HG02981 (cell line): ENCODE data around the gene CKMT2.
"Not testable (repeated sequence)": the region's sequence is repeated elsewhere in the genome, so short reads cannot be mapped to it uniquely, and the experiment has no call there.

Experiments
- ATAC-seq: cut with Tn5 transposase; IDR thresholded peaks from one replicate; pipeline ENCODE4 v1.9.1; 2021; ENCODE audit warnings: mild to moderate bottlenecking, moderate library complexity; ENCODE audit not compliant: unreplicated experiment

The CKMT2 gene

DNA sequence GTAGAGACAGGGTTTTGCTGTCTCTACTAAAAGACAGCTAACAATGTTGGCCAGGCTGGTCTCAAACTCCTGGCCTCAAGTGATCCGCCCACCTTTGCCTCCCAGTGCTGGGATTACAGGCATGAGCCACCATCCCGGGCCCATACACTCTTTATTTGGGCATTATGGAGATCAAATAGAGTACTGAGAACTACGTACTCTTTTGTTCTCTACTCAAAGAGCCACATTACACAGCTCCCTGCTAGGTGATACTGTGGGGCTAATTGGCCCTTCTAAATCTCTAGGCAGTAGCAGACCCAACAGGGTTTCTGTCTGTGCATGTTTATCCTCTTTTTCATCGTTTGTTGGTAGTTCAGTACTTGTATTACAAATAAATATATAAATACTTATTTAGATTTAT, 16.1 kb downstream of the CKMT2 start:
- no peak for ATAC-seq

DNA sequence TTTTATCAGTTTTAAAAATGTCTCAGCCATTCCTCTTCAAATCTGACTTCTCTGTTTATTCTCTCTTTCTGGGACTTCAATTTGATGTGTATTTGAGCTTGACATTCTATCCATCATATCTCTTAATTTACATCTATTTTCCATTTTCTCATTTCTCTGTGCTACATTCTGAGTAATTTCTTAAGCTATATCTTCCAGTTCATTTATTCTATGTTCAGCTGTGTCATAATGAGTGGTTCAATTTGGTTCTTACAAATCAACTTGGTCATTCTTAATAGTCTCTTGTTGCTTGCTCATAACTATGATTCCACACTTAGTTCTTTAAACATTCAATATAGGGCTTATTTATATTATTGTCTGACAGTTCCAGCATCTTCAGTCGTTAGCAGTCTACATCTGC, 16.9 kb downstream of the CKMT2 start:
- ATAC-seq = no peak

DNA sequence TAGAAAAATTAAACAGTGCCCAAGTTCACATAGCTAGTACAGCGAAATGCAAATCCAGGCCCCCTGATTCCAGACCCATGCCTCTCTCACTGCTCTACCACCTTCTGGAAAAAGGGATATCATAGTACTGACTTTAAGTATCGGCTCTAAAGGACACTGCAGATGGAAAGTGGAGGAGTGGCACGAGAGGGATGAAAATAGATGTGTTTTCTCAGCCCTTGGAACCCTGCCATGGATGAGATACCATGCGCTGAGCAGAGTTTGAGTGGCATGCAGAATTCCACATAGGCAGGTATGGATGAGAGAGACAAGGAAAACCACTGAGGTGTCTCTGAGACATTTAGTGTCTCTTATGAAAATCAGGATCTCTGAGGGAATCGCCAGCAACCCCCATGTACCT, 18.8 kb downstream of the CKMT2 start:
- no peak for ATAC-seq

DNA sequence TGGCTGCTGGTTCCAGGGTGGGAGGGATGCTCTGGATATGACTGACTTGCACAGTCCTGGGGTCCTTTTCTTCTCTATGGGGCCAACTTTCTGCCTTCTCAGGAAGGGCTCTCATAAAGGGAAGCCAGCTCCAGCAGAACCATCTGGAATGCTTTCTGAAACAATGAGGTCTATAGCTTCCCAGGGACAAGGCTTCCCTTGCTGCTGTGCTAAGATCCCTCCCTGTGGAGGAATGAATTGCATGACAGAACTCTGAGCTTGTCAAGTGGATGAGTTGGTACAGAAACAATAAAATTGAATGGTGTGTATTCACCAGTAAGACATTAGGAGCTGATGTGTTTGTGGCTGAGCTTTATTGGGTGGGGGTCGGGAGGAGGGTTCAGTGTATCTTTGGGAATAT, 19.8 kb downstream of the CKMT2 start:
- no peak for ATAC-seq

DNA sequence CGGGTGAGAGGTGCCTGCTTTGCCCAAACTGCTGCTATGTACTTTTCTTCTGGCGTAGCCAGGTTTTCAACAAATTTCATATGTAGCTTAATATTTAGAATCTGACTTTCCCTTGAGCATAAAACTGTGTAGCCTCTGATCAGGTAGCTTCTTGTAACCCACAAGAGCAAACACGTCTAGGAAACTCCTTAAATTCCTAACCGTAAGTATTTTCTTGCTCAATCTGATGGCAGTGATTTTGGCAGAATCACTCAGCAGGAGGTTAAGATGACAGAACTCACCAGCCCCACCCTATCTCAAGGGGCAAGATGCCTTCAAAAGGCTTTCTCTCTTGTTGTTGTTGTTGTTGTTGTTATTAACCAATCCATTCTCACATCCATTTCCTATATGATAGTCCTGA, 20.8 kb downstream of the CKMT2 start:
- no peak for ATAC-seq

DNA sequence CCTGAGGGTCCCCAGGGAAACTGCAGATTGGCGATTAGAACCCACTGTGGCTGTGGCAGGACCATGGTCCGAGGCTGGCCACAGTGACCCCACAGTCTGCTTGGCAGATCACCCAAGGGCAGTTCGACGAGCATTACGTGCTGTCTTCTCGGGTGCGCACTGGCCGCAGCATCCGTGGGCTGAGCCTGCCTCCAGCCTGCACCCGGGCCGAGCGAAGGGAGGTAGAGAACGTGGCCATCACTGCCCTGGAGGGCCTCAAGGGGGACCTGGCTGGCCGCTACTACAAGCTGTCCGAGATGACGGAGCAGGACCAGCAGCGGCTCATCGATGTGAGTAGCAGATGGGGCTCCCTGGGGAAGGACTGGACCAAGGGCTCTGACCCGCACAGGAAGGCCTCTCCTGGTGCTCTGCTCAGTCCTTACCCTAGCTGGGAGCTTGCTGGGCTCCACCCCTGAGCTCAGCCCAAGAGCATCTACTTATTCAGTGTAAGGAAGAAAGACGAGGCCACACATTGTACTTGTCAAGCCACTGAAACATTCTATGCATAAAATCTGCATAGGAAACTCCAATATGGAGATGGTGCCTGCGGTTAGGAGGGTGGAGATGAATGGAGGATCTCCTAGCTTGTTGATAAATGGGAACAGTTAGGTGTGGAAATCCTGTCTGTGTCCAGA, 21.9 kb downstream of the CKMT2 start:
- no peak for ATAC-seq

DNA sequence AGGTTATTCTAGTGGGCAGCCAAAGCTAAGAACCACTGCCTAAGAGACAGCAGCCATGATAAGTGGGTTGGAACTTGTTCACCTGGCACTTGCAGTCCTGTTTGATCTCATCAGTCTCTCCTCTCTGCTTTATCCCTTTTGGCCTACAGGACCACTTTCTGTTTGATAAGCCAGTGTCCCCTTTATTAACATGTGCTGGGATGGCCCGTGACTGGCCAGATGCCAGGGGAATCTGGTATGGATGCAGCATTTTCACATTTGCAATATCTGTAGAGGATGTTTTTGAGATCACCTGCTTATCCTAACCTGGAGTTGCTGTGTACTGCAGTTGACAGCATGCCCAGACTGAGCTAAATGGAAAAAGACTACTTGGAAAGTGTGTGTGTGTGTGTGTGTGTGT, 23.6 kb downstream of the CKMT2 start:
- no peak for ATAC-seq

DNA sequence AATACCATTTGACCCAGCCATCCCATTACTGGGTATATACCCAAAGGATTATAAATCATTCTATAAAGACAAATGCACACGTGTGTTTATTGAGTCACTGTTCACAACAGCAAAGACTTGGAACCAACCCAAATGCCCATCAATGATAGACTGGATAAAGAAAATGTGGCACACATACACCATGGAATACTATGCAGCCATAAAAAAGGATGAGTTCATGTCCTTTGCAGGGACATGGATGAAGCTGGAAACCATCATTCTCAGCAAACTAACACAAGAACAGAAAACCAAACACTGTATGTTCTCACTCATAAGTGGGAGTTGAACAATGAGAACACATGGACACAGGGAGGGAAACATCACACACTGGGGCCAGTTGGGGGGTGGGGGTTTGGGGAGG, 29.7 kb downstream of the CKMT2 start:
- ATAC-seq = not testable (repeated sequence)

DNA sequence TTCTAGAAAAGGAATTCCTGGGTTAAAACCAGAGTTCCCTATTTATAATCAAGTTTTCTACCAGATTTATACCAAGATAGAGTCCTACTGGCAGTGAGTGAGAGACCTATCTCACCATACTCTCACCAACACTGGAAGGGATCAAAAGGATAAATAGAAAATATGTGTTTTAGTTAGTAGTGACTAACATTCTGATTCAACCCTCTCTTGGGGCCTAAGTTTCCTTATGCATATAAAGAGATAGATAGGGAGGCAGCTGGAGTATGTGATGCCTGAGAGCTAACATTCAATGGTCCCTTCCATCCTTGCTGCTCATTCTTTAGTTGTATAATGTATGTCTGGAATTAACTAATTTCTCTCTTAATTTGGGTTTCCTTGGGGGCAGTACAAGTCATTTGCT, 32.0 kb downstream of the CKMT2 start:
- no peak for ATAC-seq

DNA sequence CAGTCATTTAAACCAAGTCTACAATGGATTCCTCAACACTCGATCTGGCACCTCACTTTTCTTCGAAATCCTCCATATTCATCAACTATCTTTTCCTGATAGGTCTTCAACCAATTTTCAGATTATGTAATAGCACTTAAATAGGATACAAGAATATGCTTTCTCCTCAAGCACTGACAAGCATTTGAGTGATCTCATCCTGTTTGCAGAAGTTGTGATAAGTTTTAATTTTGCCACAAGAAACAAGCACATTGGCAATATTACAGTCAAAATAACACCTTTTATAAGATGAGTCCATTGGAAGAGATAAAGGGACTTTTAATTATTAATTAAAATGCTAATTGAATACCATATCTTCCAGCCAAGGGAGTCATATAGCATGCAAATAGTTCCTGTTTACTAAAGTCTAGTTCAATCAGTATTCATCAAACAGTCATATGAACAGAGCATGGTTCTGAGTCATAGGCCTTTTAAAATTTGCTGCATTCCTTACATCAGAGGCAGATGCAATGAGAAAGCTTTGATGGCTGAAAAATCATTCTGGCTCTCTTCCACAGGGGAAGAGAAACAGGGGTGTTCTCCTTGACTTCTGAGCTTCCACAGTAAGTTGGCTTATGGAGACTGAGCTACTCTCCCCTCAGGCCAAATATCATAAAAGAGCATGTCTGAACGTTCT, 35.5 kb downstream of the CKMT2 start:
- ATAC-seq = peak; percentile 41

DNA sequence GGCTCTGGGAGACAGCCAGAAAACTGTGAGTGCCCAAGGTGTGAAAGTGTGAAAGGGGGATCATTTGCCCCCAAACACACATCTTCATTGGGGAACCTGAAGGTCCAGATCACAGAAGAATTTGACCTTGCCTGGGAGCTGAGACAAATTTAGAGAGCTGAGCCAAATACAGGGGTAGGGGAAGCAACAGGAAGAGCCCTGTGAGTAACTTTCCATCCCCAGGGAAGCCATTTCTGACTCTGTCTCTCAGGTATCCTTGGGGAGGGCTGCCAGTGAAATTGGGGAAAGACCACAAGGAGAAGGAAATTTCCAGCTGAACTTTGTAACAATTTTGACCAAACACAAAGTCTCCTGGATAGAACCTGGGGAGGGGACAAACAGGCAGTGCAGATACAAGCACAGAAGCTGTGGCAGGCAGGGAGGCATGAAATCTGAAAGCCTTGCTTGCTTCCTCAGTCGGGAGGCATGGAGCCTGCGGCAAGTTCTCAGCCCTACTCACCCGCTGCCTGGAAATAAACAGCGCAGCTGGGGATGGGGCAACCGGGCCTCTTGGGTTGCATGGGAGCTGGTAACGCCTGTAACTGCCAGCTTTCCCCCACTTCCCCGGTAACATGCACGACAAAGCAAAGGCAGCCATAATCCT, 36.8 kb downstream of the CKMT2 start:
- ATAC-seq = no peak

DNA sequence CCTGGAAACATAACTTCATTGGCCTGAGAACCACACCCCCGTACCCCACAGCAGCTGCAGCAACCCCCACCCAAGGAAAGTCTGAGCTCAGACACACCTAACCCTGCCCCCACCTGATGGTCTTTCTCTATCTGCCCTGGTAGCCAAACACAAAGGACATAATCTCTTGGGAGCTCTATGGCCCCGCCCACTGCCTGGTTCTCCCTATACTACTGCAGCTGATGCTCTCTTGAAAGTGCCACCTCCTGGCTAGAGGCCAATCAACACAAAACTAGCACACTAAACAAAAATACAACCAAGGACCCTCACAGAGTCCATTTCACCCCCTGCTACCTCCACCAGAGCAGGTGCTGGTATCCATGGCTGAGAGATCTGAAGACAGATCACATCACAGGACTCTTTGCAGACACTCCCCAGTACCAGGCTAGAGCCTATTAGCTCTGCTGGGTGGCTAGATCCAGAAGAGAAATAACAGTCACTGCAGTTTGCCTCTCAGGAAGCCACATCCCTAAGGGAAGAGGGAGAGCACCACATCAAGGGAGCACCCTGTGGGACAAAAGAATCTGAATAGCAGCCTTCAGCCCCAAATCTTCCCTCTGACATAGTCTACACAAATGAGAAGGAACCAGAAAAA, 37.4 kb downstream of the CKMT2 start:
- not testable (repeated sequence) for ATAC-seq

DNA sequence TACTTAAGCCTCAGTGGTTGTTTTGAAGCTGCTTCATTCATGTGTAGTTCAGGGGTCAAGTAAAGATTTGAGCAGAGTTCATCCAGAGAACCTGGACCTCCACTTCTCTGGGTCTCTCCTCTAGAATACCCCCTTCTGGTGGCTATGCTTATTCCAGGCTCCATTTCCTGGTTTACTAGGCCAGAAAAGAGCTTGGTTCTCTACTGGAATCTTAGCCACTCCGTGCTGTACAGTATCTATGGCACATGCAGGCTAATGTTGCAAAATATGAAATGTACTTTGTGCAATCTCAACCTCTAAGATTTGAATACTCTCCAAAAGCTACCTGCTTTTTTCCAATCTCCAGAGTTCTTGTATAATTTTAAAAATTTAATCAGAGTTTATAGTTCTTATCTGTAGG, 50.9 kb downstream of the CKMT2 start:
- ATAC-seq = no peak

DNA sequence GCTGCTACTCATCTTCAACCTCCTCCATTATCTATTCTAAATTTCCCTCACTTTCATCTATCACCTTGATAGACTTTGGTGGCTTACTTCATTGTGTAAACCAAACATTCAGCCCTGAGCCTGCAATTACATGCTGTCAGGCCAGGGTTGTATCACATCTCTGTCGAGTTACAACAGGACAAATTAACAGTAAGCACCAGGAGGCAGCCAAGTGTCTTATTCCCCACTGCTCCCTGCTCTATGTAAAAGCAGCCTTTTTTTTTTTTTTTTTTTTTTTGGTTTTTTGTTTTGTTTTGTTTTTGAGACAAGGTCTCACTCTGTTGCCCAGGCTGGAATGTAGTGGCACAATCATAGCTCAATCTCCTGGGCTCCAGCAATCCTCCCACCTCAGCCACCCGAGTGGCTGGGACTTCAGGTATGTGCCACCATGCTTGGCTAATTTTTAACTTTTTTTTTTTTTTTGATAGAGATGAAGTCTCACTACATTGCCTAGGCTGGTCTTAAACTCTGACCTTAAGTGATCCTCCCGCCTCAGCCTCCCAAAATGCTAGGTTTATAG, 53.0 kb downstream of the CKMT2 start:
- no peak for ATAC-seq

DNA sequence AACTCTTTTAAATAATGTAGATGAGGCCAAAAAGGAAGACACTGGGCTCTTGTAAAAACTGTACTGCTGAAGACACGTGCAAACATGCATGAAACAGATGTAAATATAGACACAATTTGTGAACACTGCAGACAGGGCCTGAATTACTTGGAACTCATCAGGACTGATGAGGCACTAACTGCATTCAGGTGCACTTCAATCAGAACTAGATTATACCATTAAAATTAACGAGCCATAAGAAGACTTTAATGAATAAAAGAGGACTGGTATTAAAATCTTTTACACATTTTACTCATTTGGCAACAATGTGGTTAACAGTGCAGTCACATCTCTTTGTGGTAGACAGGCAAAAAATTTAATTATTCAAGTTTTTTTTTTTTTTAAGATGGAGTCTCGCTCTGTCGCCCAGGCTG, 54.9 kb downstream of the CKMT2 start:
- no peak for ATAC-seq

DNA sequence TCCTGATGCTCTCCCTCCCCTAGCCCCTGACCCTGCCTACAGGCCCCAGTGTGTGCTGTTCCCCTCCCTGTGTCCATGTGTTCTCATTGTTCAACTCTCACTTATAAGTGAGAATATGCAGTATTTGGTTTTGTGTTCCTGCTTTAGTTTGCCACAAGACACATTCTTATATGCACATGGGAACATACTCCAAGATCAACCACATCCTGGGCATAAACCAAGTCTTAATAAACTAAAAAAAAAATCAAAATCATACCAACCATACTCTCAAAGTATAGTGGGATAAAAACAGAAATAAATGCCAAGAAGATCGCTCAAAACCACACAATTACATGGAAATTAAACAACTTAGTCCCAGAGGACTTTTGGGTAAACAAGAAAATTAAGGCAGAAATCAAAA, 57.0 kb downstream of the CKMT2 start:
- ATAC-seq = no peak

DNA sequence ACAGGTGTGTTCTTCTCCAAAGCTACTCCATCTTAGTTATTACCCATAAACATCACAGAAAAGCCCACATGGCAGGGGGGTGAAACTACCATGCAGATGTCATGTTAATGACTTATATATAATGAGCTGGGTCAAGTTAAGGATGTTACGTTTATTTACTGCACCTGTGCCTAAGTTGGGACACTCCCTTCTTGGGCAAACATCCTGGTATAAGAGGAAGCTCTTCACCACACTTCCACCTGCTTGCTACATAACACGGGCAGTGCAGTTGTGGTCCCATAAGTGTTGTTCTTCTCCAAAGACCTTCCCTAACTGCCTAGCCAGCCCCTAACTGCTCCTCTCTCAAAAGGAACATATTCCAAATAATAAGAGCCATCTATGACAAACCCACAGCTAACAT, 59.0 kb downstream of the CKMT2 start:
- ATAC-seq = no peak

DNA sequence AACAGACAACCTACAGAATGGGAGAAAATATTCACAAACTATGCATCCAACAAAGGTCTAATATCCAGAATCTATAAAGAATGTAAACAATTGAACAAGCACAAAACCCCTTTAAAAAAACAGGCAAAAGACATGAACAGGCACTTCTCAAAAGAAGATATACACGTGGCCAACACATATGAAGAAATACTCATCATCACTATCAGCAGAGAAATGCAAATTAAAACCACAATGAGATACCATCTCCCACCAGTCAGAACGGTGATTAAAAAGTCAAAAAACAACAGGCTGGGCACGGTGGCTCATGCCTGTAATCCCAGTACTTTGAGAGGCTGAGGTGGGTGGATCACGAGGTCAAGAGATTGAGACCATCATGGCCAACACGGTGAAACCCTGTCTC, 60.9 kb downstream of the CKMT2 start:
- not testable (repeated sequence) for ATAC-seq

DNA sequence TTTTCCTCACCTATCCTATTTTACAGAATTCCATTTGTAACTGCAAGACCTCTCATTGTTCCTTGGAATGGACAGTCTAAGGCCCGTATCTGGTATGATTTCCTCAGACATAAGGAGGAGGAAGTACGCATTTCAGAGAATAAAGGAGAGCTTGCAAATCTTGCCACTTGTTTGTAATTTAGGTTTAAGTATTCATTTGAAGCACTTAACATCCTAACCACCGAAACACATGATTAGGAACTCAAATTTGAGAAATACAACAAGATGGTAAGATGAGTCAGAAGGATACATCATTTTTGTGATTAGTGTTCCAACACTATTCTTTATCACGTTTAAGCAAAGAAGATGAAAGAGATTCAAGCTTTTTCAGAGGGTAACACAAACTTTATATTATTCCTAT, 64.4 kb downstream of the CKMT2 start:
- ATAC-seq = no peak

DNA sequence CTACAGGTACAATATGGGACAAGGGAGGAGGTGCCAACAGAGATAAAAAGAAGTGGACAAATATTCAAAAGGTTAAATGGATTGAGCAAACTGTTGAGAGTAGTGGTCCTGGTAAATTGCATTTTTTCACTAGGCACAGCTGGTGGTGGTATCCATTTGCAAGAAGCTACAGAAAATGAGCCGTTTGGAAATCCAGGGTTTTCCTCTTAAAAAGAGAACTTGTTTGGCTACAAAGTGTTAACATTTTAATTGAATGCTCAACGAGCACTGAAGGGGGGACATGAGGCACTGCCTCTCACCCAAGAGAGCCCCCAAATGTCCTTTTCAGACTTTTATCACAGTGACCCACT, 67.8 kb downstream of the CKMT2 start:
- ATAC-seq = no peak

DNA sequence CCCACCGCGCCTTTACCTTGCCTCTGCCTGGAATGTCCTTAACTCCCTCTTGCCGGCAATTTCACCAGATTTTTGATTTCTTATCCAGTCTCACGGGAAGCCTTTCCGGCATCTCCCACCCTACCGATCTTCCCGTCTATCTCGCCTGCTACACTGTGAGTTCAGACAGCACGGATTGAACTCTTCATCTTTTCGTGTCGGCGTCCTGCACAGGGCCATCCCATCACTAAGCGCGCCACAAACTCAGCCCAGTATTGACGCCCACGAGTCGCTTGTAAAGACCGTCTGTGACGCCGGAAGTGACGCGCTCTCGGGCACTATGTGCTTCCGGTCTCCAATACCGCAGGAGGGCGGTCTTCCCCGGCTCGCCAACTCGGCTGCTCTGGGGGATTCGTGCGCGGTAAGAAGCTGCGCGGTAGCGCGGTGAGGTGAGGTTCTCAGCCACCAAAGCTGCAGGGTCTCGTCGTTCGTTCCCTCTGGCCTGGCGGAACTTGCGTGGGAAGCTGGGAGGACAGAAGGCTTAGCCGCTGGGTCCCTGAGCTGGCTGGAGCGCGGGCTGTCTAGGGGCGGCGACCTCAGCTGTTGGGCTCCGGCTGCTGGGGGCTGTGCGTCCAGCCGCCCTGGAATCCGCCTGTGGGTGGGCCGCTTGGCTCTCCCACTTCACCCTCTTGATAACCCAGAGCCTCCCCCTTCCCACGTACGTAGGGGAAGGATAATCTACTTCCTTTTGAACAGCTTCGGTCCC, 68.3 kb downstream of the CKMT2 start, which contains the start of gene ZCCHC9:
Gene ZCCHC9, plus strand, starts transcription at position 317 of the 745 bp plus-strand sequence. CDS start 3,171 bp downstream, outside the sequence.
- peak; percentile 96 for ATAC-seq
